Endometrial microvascular endothelial cells (primary cell): ENCODE data around the gene GPR157. TPM values are rescaled to one million over a fixed set of nuclear protein-coding genes. Genes with fewer than 3 reads are reported as not detected.

Experiments used
- total RNA-seq: library from RNA; depleted of rRNA; stranded (reverse); fragments of >200 nt; gene quantifications from one replicate; pipeline ENCODE4 v1.2.3, GENCODE V29; 2015; ENCODE audit errors: inconsistent ontology term

The GPR157 gene
- total RNA-seq, 1 donor from 2014 or later: 7.0 TPM

Other genes with a start within 250 kb of the GPR157 start
- gene CA6, start 183.2 kb downstream of the GPR157 start, total RNA-seq: not detected
- gene SLC2A7, start 102.7 kb downstream of the GPR157 start, total RNA-seq: not detected
- not detected for gene SLC2A5, start 59.5 kb downstream of the GPR157 start, total RNA-seq
- 22.4 TPM for gene H6PD, start 105.7 kb upstream of the GPR157 start, total RNA-seq
- gene SPSB1, start 163.8 kb upstream of the GPR157 start, total RNA-seq: 16.1 TPM